UCSD-AML1 (cell line): ENCODE measurements around the gene ZDHHC1.

Experiments
- DNase-seq: peaks from one replicate; lab custom pipeline; 2025; ENCODE audit not compliant: unreplicated experiment; lab: John Stamatoyannopoulos, UW

The ZDHHC1 gene

GRCh38 chr16:67396159-67397035, 19.9 kb downstream of the ZDHHC1 start:
- DNase-seq, result no peak

- DNase-seq, result no peak
These were observed 20.7 kb downstream of the ZDHHC1 start for GRCh38 chr16:67395458-67396158.

- DNase-seq, result no peak
These were observed 21.2 kb downstream of the ZDHHC1 start for GRCh38 chr16:67395105-67395457.

GRCh38 chr16:67394155-67395104, 21.8 kb downstream of the ZDHHC1 start:
- no peak for DNase-seq

GRCh38 chr16:67393788-67394154, 22.5 kb downstream of the ZDHHC1 start:
- DNase-seq, result no peak

- no peak for DNase-seq
These were observed 23.0 kb downstream of the ZDHHC1 start, which contains the start of gene TPPP3 for GRCh38 chr16:67393111-67393787. TPPP3 (minus strand) TSS chr16:67393498; CDS start chr16:67391111, 2,387 bp downstream.

GRCh38 chr16:67392301-67393059, 23.8 kb downstream of the ZDHHC1 start:
- DNase-seq, result no peak

GRCh38 chr16:67391424-67392300, 24.6 kb downstream of the ZDHHC1 start:
- no peak for DNase-seq

GRCh38 chr16:67390816-67391423, 25.4 kb downstream of the ZDHHC1 start:
- no peak for DNase-seq

- DNase-seq, result no peak
These were observed 26.1 kb downstream of the ZDHHC1 start for GRCh38 chr16:67389911-67390815.

- no peak for DNase-seq
These were observed 27.7 kb downstream of the ZDHHC1 start for GRCh38 chr16:67388591-67388990.

- no peak for DNase-seq
These were observed 28.1 kb downstream of the ZDHHC1 start for GRCh38 chr16:67388191-67388590.

- no peak for DNase-seq
These were observed 28.7 kb downstream of the ZDHHC1 start for GRCh38 chr16:67387479-67388079.

GRCh38 chr16:67386861-67387455, 29.3 kb downstream of the ZDHHC1 start:
- no peak for DNase-seq

- no peak for DNase-seq
These were observed 31.3 kb downstream of the ZDHHC1 start for GRCh38 chr16:67384778-67385510.

- DNase-seq, result no peak
These were observed 33.0 kb downstream of the ZDHHC1 start for GRCh38 chr16:67383284-67383683.
